OCI-LY3 (cell line): ENCODE data around the gene REN.

Experiments
- CTCF ChIP-seq: fragments of 200-600, 300-600 bp; sonication (generic); IDR thresholded peaks from 2 replicates; pipeline ENCODE4 v1.5.1; 2014; ENCODE audit warnings: antibody characterized with exemption, low read length, low read depth
- EZH2phosphoT487 ChIP-seq: fragments of 200-600 bp; shearing (Covaris generic); IDR thresholded peaks from 2 replicates; pipeline ENCODE4 v1.6.1; 2018; ENCODE audit warnings: antibody characterized with exemption, mixed run types, low read depth

- no peak for TF ChIP-seq CTCF
- TF ChIP-seq EZH2phosphoT487 = no peak
These were observed 55.1 kb downstream of the REN start for GRCh38 chr1:204110894-204111633.
